ENCODE data around the gene NID2.

Gene NID2

DNA sequence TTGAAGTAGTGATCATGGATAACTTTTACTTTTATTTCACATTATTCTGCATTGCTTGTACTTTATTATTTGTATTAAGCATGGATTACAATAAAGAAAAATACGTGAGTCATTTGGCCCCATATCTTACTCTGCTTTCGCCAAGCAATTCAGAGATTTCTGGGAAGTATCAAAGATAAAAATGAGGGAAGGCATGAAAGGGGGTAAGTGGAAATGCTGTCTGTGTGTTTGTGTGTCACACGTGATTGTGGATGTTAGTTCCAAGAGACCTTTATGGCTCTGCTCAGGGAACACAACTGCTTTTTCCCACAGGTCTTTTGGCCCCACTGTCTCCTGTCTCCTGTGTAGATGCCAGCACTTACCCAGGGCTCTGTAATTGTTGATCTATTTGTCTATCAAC lies 10.5 kb downstream of the NID2 start:
- no peak overlapping the region for H3K27ac ChIP-seq (ENCODE audit: insufficient read depth in 1 of 2, low read depth in 1 of 2, low read length in 2 of 2, poor library complexity in 1 of 2, severe bottlenecking in 2 of 2)
- H3K27me3 ChIP-seq (replicated peaks in 2 of 5; ENCODE audit: control insufficient read depth in 4 of 5, insufficient read depth in 5 of 5, low read length in 4 of 5): no peaks in the 10 kb centered on the region
- H3K4me1 ChIP-seq (ENCODE audit: control extremely low read depth in 1 of 4, control insufficient read depth in 4 of 4, insufficient read depth in 4 of 4, low read length in 3 of 4): peaks cover 0 to 7% (median 3%) of the 10 kb centered on the region in 4 experiments
- H3K4me3 ChIP-seq (ENCODE audit: control insufficient read depth in 1 of 7, extremely low read depth in 1 of 7, insufficient read depth in 4 of 7, low read depth in 2 of 7, low read length in 6 of 7): no peak overlapping the region
- CTCF ChIA-PET: interaction anchor here (0.7 to 2.9 kb wide), 3 partner anchors 11 to 15 kb away, joined by 3 to 13 read pairs (median 5); partner anchors contain the start of gene NID2
- H3K36me3 ChIP-seq (ENCODE audit: control insufficient read depth in 4 of 4, insufficient read depth in 4 of 4, low read length in 3 of 4): no peaks in the 10 kb centered on the region
- no peaks in the 10 kb centered on the region for H3K9me3 ChIP-seq (ENCODE audit: control extremely low read depth in 1 of 5, control insufficient read depth in 4 of 5, insufficient read depth in 2 of 5, low read depth in 1 of 5, low read length in 4 of 5)
- WGBS (ENCODE audit: insufficient coverage): 100% methylated on average over 3 of the region's 3 CpGs
- no peak for DNase-seq
- POLR2A ChIA-PET: no interaction called here

DNA sequence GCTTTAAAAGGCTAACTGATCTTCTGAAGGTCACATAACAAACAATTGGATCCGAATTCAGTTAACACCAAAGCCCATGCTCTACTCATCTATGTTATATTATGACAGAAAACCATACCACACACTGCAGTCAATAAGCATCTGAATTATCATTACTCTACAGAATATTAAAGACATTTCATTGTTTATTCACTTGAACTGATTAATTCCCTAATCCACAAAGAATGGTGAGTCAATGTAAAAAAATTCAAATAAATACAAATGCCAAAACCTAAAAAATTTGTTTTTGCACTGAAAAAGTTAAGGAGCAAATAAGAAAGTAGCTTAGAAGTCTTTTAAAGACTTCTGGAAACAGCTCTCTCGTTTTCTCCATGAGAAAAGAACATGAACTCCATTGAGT lies 13.7 kb downstream of the NID2 start:
- Histone ChIP-seq H3K9me3 (ENCODE audit: control extremely low read depth in 1 of 5, control insufficient read depth in 4 of 5, insufficient read depth in 2 of 5, low read depth in 1 of 5, low read length in 4 of 5) (no peaks in the 10 kb centered on the region), H3K4me3 (ENCODE audit: control insufficient read depth in 1 of 7, extremely low read depth in 1 of 7, insufficient read depth in 4 of 7, low read depth in 2 of 7, low read length in 6 of 7) (no peak overlapping the region), H3K36me3 (ENCODE audit: control insufficient read depth in 4 of 4, insufficient read depth in 4 of 4, low read length in 3 of 4) (no peaks in the 10 kb centered on the region), H3K4me1 (ENCODE audit: control extremely low read depth in 1 of 4, control insufficient read depth in 4 of 4, insufficient read depth in 4 of 4, low read length in 3 of 4) (peaks cover 0 to 3% (median 0%) of the 10 kb centered on the region in 4 experiments), H3K27ac (ENCODE audit: insufficient read depth in 1 of 2, low read depth in 1 of 2, low read length in 2 of 2, poor library complexity in 1 of 2, severe bottlenecking in 2 of 2) (no peak overlapping the region), H3K27me3 (replicated peaks in 2 of 5; ENCODE audit: control insufficient read depth in 4 of 5, insufficient read depth in 5 of 5, low read length in 4 of 5) (no peaks in the 10 kb centered on the region)
- 90% methylated on average over 2 of the region's 2 CpGs for WGBS (ENCODE audit: insufficient coverage)
- ChIA-PET CTCF (no interaction called here), POLR2A (interaction anchor here (0.8 kb wide), 1 partner anchor 35 kb away, joined by 3 read pairs; no protein-coding TSS in a partner anchor)
- no peak for DNase-seq

DNA sequence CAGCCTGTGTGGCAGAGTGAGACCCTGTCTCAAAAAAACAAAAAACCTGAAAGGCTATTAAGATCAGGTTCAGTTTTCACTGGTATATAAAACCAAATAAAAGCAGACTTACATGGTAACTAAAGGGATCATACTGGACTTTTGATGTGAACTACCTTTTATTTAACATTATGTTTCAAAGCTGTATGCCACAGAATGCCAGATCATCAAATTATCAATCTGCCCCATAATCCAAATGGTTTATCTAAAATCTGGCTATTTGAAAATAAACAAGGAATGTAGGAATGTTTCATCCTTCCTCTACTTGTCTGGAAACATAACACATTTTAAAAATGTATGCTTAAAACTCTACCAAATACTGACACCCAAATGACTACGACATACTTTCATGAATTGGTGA lies 14.2 kb downstream of the NID2 start:
- Histone ChIP-seq H3K36me3 (ENCODE audit: control insufficient read depth in 4 of 4, insufficient read depth in 4 of 4, low read length in 3 of 4) (no peaks in the 10 kb centered on the region), H3K4me3 (ENCODE audit: control insufficient read depth in 1 of 7, extremely low read depth in 1 of 7, insufficient read depth in 4 of 7, low read depth in 2 of 7, low read length in 6 of 7) (no peak overlapping the region), H3K4me1 (ENCODE audit: control extremely low read depth in 1 of 4, control insufficient read depth in 4 of 4, insufficient read depth in 4 of 4, low read length in 3 of 4) (no peaks in the 10 kb centered on the region), H3K27ac (ENCODE audit: insufficient read depth in 1 of 2, low read depth in 1 of 2, low read length in 2 of 2, poor library complexity in 1 of 2, severe bottlenecking in 2 of 2) (no peak overlapping the region), H3K9me3 (ENCODE audit: control extremely low read depth in 1 of 5, control insufficient read depth in 4 of 5, insufficient read depth in 2 of 5, low read depth in 1 of 5, low read length in 4 of 5) (no peaks in the 10 kb centered on the region), H3K27me3 (replicated peaks in 2 of 5; ENCODE audit: control insufficient read depth in 4 of 5, insufficient read depth in 5 of 5, low read length in 4 of 5) (no peaks in the 10 kb centered on the region)
- DNase-seq: no peak
- POLR2A ChIA-PET: no interaction called here
- no CpG with 5 or more reads among the region's 1 CpG for WGBS (ENCODE audit: insufficient coverage)
- CTCF ChIA-PET: no interaction called here

DNA sequence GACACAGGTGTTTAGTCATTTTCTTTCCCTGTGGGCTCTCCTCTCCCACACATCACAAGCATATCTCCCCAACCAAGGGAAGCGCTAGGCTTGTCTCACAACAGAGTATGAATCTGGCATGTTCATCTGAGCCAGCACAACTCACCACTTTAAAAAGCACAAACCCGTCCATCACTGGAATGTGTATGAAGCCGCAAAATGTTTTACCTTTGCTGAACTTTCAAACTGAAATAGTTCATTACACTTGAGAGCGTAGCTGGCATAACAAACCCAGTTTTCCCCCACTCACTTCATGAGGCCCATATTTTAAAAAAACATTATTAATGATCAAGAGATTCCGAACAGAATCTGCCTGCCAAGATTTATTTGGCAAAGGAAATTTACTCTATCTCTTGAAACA lies 15.8 kb downstream of the NID2 start:
- Histone ChIP-seq H3K27me3 (replicated peaks in 2 of 5; ENCODE audit: control insufficient read depth in 4 of 5, insufficient read depth in 5 of 5, low read length in 4 of 5) (peaks cover 0 to 4% (median 0%) of the 10 kb centered on the region in 5 experiments), H3K4me3 (ENCODE audit: control insufficient read depth in 1 of 7, extremely low read depth in 1 of 7, insufficient read depth in 4 of 7, low read depth in 2 of 7, low read length in 6 of 7) (no peak overlapping the region), H3K36me3 (ENCODE audit: control insufficient read depth in 4 of 4, insufficient read depth in 4 of 4, low read length in 3 of 4) (no peaks in the 10 kb centered on the region), H3K9me3 (ENCODE audit: control extremely low read depth in 1 of 5, control insufficient read depth in 4 of 5, insufficient read depth in 2 of 5, low read depth in 1 of 5, low read length in 4 of 5) (no peaks in the 10 kb centered on the region), H3K27ac (ENCODE audit: insufficient read depth in 1 of 2, low read depth in 1 of 2, low read length in 2 of 2, poor library complexity in 1 of 2, severe bottlenecking in 2 of 2) (no peak overlapping the region), H3K4me1 (ENCODE audit: control extremely low read depth in 1 of 4, control insufficient read depth in 4 of 4, insufficient read depth in 4 of 4, low read length in 3 of 4) (no peaks in the 10 kb centered on the region)
- POLR2A ChIA-PET: no interaction called here
- CTCF ChIA-PET: no interaction called here
- 95% methylated on average over 5 of the region's 5 CpGs for WGBS (ENCODE audit: insufficient coverage)
- no peak for DNase-seq

DNA sequence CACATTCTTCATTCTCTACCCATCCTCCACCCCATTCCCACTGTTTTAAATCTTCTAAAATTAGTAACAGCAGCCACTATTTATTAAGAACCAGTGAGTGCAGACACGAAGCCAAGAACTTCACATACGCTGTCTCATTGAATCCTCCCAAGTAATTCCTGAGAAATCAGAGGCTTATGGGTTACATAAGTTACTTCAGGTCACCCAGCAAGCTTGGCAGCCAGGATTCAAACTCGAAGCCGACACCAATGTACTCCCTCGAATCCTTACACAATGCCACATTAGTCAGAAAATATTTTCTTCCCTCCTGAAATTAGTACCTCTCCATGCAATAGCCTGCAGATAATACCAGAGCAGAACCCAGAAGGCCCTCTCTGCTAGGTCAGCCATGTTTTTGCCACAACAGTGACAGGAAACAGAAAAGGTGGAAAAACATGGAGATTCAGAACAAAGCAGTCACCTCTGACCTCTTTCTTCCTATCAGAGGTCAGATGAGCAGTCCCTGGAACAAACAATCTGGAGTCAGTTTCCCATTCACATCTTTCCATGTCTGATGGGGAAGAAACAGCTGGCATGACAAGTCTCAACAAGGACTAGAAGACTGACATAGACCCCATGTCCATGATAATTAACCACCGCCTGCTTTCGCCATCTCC lies 16.4 kb downstream of the NID2 start:
- Histone ChIP-seq H3K4me3 (ENCODE audit: control insufficient read depth in 1 of 7, extremely low read depth in 1 of 7, insufficient read depth in 4 of 7, low read depth in 2 of 7, low read length in 6 of 7) (no peak overlapping the region), H3K27me3 (replicated peaks in 2 of 5; ENCODE audit: control insufficient read depth in 4 of 5, insufficient read depth in 5 of 5, low read length in 4 of 5) (peaks cover 0 to 5% (median 0%) of the 10 kb centered on the region in 5 experiments), H3K27ac (ENCODE audit: insufficient read depth in 1 of 2, low read depth in 1 of 2, low read length in 2 of 2, poor library complexity in 1 of 2, severe bottlenecking in 2 of 2) (no peak overlapping the region), H3K36me3 (ENCODE audit: control insufficient read depth in 4 of 4, insufficient read depth in 4 of 4, low read length in 3 of 4) (no peaks in the 10 kb centered on the region), H3K9me3 (ENCODE audit: control extremely low read depth in 1 of 5, control insufficient read depth in 4 of 5, insufficient read depth in 2 of 5, low read depth in 1 of 5, low read length in 4 of 5) (no peaks in the 10 kb centered on the region), H3K4me1 (ENCODE audit: control extremely low read depth in 1 of 4, control insufficient read depth in 4 of 4, insufficient read depth in 4 of 4, low read length in 3 of 4) (no peaks in the 10 kb centered on the region)
- 98% methylated on average over 7 of the region's 7 CpGs for whole genome bisulfite sequencing (ENCODE audit: insufficient coverage)
- ChIA-PET CTCF (interaction anchor here (1.1 kb wide), 1 partner anchor 9 kb away, joined by 4 read pairs; no protein-coding TSS in a partner anchor), POLR2A (no interaction called here)
- no peak for DNase-seq

DNA sequence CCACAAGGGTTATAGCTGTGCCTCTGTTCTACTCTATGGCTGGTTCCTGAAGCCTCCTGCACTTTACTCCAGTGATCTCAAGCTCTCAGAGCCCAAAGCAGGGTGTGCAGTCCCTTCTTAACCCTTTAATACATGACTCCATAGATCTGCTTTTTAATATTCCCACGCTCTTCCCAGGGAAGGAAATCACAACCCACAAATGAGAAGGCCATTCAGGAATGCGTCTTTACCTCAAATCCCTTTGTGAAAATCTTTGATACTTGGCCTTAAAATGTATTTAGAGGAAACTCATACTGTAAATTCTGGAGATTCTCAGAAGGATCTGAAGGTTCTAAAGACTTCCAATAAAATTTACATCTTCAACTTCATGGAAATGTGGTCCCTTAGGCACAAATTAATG lies 17.0 kb downstream of the NID2 start:
- POLR2A ChIA-PET: no interaction called here
- H3K36me3 ChIP-seq (ENCODE audit: control insufficient read depth in 4 of 4, insufficient read depth in 4 of 4, low read length in 3 of 4): no peaks in the 10 kb centered on the region
- CTCF ChIA-PET: interaction anchor here (1.1 kb wide), 1 partner anchor 8 kb away, joined by 4 read pairs; no protein-coding TSS in a partner anchor
- no peak overlapping the region for H3K4me3 ChIP-seq (ENCODE audit: control insufficient read depth in 1 of 7, extremely low read depth in 1 of 7, insufficient read depth in 4 of 7, low read depth in 2 of 7, low read length in 6 of 7)
- H3K27ac ChIP-seq (ENCODE audit: insufficient read depth in 1 of 2, low read depth in 1 of 2, low read length in 2 of 2, poor library complexity in 1 of 2, severe bottlenecking in 2 of 2): no peak overlapping the region
- H3K9me3 ChIP-seq (ENCODE audit: control extremely low read depth in 1 of 5, control insufficient read depth in 4 of 5, insufficient read depth in 2 of 5, low read depth in 1 of 5, low read length in 4 of 5): no peaks in the 10 kb centered on the region
- H3K27me3 ChIP-seq (replicated peaks in 2 of 5; ENCODE audit: control insufficient read depth in 4 of 5, insufficient read depth in 5 of 5, low read length in 4 of 5): peaks cover 0 to 5% (median 0%) of the 10 kb centered on the region in 5 experiments
- no peaks in the 10 kb centered on the region for H3K4me1 ChIP-seq (ENCODE audit: control extremely low read depth in 1 of 4, control insufficient read depth in 4 of 4, insufficient read depth in 4 of 4, low read length in 3 of 4)
- DNase-seq: no peak
- WGBS (ENCODE audit: insufficient coverage): 50% methylated on average over 2 of the region's 2 CpGs

DNA sequence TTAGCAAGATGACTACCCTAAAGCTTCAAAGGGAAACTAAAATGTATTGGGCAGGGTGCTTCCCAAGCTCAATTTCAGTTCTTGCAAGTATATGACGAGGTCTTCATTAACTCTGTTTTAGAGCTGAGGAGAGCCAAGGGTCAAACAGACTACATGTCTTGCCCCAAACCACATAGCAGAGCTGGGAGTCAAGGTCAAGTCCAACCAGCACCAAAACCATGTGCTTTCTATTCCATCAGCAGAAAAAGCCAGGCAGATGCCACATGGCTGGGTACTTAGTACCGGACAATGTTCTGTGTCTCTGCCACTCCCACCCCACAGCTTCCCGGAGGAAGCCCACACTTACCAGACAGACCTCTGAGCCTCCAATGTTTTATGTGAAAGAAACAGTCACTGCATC lies 17.6 kb downstream of the NID2 start:
- peaks cover 0 to 5% (median 0%) of the 10 kb centered on the region in 5 experiments for H3K27me3 ChIP-seq (replicated peaks in 2 of 5; ENCODE audit: control insufficient read depth in 4 of 5, insufficient read depth in 5 of 5, low read length in 4 of 5)
- H3K27ac ChIP-seq (ENCODE audit: insufficient read depth in 1 of 2, low read depth in 1 of 2, low read length in 2 of 2, poor library complexity in 1 of 2, severe bottlenecking in 2 of 2): no peak overlapping the region
- 79% methylated on average over 3 of the region's 3 CpGs for WGBS (ENCODE audit: insufficient coverage)
- H3K9me3 ChIP-seq (ENCODE audit: control extremely low read depth in 1 of 5, control insufficient read depth in 4 of 5, insufficient read depth in 2 of 5, low read depth in 1 of 5, low read length in 4 of 5): no peaks in the 10 kb centered on the region
- no peak for DNase-seq
- no peaks in the 10 kb centered on the region for H3K4me1 ChIP-seq (ENCODE audit: control extremely low read depth in 1 of 4, control insufficient read depth in 4 of 4, insufficient read depth in 4 of 4, low read length in 3 of 4)
- POLR2A ChIA-PET: no interaction called here
- H3K36me3 ChIP-seq (ENCODE audit: control insufficient read depth in 4 of 4, insufficient read depth in 4 of 4, low read length in 3 of 4): no peaks in the 10 kb centered on the region
- CTCF ChIA-PET: interaction anchor here (1.1 to 2.3 kb wide), 2 partner anchors 8 to 11 kb away, joined by 4 to 8 read pairs; no protein-coding TSS in a partner anchor
- H3K4me3 ChIP-seq (ENCODE audit: control insufficient read depth in 1 of 7, extremely low read depth in 1 of 7, insufficient read depth in 4 of 7, low read depth in 2 of 7, low read length in 6 of 7): no peak overlapping the region

All from common myeloid progenitor, CD34-positive (primary cell).